Transverse colon (tissue), 4 donors: ENCODE data around the gene LSM14A.

Experiments used
- EP300 ChIP-seq: sonication (generic); formaldehyde crosslinking; IDR thresholded peaks from one replicate; pipeline ENCODE4 v1.6.1; 2017; ENCODE audit warnings: antibody characterized with exemption, low read depth
- POLR2A ChIP-seq: fragments of 450-650 bp; IDR thresholded peaks from one replicate; pipeline ENCODE4 v1.6.1; 2016; ENCODE audit warnings: antibody characterized with exemption, mild to moderate bottlenecking, moderate library complexity
- POLR2AphosphoS5 ChIP-seq, 3 donors: sonication (generic); formaldehyde crosslinking; IDR thresholded peaks; one replicate each; pipeline ENCODE4 v1.6.1; 2016; ENCODE audit warnings: antibody characterized with exemption in 3 of 3
- TF ChIP-seq, protein P1 (sequence below), 5 experiments: fragments of 200-600 bp in 3 of 5; fragments of 450-650 bp in 2 of 5; sonication (generic) in 3 of 5; IDR thresholded peaks; 1 replicate in 2 of 5; 2 replicates in 3 of 5; pipeline ENCODE4 v1.5.1; 2016 to 2017; ENCODE audit warnings: antibody characterized with exemption in 5 of 5, inconsistent platforms in 3 of 5, mild to moderate bottlenecking in 2 of 5, moderate library complexity in 1 of 5

DNA sequence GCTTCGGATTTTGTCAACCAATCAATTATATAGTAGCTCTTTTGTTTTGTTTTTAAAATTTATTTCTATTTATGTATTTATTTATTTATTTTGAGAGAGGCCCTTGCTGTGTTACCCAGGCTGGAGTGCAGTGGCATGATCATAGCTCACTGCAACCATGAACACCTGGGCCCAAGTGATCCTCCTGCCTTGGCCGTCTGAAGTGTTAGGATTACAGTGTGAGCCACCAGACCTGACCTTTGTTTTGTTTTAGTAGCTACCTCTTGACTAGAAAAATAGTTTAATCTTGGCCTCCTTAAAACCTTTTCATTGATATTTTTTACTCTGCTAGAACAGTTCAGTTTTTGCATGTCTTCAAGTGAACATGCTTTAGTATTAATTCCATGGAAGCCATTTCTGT is 97.2 kb downstream of the LSM14A start:
- no peak for TF ChIP-seq POLR2A
- TF ChIP-seq, protein P1, sequence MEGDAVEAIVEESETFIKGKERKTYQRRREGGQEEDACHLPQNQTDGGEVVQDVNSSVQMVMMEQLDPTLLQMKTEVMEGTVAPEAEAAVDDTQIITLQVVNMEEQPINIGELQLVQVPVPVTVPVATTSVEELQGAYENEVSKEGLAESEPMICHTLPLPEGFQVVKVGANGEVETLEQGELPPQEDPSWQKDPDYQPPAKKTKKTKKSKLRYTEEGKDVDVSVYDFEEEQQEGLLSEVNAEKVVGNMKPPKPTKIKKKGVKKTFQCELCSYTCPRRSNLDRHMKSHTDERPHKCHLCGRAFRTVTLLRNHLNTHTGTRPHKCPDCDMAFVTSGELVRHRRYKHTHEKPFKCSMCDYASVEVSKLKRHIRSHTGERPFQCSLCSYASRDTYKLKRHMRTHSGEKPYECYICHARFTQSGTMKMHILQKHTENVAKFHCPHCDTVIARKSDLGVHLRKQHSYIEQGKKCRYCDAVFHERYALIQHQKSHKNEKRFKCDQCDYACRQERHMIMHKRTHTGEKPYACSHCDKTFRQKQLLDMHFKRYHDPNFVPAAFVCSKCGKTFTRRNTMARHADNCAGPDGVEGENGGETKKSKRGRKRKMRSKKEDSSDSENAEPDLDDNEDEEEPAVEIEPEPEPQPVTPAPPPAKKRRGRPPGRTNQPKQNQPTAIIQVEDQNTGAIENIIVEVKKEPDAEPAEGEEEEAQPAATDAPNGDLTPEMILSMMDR (IDR thresholded peaks at IDR 0.05): no peak
- no peak for TF ChIP-seq POLR2AphosphoS5 (IDR thresholded peaks at IDR 0.05)
- no peak for TF ChIP-seq EP300
